NOMO-1 (cell line): ENCODE measurements around the gene OPRM1.
"Not testable (repeated sequence)": the region's sequence is repeated elsewhere in the genome, so short reads cannot be mapped to it uniquely, and the experiment has no call there.

ENCODE experiments used
- DNase-seq, 2 experiments: peaks; one replicate each; lab custom pipeline; 2025; ENCODE audit not compliant: unreplicated experiment in 2 of 2; lab: John Stamatoyannopoulos, UW

The OPRM1 gene

DNA sequence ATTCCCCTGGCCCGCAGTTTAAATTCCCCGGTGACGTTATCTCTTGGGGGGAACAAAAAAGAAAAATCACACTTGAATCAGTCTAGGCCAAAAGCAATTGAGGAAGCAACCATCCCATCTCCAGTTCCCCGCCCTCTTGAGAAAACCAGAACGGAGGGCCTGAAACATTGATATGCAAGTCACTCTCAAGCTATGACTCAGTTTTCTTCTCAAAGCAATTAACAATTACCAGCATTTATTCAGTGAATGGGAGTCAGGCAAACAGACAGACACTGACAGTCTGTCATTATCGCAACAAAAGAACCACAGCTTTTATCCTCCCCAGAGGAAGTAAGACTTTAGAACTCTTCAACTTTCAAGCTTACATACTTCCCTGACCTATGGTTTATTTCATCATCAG, 100.9 kb downstream of the OPRM1 start:
- peak; percentile 87 to 98 for DNase-seq

DNA sequence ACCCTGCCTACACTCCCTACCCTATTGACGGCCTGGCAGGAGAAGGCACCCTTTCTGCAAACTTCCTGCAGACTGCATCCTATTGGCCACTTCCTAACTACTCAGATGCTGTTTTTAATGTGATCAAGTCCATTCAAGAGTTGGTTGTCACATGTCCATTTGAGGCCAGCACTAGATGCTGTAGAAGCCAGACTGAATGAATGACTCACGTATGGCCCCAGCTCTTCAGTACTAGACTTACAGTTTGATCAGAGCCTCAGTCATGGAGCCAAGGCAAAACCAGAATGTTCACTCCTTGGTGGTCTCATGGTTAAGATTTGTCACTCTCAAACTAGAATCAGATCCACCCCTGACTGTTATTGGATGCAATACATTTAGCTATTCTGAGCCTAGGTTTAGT, 101.7 kb downstream of the OPRM1 start:
- DNase-seq: no peak

GRCh38 chr6:154143753-154144152, 104.7 kb downstream of the OPRM1 start:
- no peak for DNase-seq

DNA sequence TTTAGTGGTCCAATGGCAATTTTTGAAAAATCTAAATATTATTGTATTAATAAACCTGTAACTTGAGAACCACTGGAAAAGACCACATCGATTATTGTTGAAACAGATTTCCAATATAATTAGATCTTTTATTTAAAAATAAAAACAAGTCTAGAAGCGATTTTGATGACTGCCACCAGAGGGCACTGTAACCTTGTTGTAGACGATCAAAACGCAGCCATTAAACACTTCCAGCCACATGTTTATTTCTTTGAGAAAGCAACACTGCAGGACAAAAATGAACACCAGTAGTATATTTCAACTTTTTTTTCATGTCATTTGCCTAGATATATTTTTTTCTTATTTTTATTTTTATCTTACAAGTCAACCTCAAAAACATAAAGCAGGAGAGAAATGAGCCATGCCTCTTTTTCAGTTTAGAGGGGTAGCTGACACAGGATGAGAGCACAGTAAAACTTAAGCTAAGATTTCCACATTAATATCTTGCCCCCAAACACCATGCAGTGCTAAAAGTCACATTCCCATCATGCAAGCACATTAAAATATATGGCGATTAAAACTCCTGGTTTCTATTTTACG, 115.4 kb downstream of the OPRM1 start:
- peak; percentile 28 to 75 for DNase-seq

DNA sequence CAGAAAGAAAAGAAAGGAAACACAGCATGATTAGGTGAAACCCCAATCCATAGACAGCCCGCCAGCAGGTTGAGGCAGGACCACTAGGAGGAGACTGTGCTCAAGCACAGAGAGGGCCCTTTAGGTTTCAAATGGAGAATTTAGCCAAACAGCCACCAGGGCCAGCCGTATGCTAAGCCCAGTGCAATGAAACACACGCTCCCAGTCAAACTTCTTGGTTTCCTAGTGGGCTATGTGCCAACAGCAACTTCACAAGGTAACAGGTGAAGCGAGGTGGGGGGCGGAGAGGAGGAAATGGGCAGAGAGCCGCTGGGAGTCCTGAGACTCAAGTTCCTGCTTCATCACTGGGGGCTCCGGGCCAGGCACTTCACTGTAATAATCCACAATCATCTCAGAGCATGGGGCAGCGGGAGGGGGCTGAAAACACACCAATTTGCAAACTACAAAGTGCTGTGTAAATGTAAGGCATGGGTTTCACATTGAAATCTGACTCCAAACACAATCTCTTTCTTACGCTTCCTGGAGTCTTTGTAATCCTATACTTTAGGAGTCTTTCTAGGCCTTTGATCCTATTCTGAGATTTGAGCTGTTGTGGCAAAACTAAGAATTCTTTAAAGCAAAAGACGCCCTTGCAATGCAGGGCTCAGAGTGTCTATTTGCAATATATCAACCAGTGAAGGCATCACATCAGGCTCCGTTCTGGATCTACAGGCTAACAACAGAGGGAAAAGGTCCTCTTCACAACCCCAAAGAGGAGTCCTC, 117.3 kb downstream of the OPRM1 start:
- peak; percentile 64 to 71 for DNase-seq

DNA sequence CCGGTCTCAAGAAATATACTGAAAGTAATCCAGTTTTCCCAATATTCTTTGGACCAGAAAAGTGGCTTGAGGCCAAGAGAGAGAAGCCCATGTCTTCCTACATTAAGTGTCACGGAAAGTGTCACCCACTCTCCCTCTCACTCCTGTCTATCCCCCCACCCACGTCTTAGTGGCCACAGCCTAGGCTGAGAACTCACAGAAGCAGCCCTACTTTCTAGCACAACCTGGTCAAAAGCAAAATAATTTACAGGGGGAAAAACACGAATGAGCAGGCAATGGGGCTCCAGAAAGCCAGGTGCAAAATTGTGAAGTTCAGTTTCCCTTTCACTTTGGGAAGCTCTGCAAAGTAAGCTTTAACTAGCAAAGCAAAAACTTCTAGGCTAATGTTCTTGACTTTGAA, 118.0 kb downstream of the OPRM1 start:
- DNase-seq: peak in 1 of 2 experiments; percentile 8

DNA sequence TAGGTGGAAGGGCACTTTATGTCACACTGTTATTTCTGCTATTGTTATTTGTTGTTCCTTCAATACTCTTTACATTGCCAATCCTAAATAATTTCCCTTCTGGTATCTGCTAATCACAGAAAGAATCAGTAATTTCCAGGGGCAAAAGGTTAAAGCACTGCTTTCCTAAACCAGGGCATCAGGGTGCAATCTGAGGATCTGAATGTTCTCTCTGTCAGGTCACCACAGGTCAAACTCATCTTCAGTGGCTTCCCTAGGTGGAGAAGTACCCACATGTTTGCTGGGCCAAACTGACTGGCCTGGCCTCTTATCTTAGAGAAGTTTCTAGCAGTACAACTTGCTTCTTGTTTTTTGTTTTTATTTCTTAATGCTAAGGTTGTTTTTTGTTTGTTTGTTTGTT, 118.7 kb downstream of the OPRM1 start:
- DNase-seq: no peak

DNA sequence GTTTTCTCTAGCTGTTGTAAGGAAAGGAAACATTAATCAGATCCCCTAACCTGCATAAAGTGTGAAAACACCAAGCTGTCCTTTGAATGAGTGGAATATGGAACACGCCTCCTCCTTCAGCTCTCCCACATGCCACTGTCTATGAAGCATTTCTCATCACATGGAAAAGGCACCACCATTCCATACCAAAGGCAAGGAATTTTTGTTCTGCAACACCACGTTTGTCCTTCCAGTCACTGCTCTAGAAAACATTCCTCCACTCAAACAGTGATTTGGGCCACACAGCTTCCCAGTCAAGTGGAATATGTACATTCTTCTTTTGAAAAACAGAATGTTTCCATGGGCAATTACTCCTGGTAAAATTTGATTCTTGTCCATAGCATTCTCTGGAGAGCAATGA, 120.1 kb downstream of the OPRM1 start:
- DNase-seq: no peak

- peak; percentile 15 to 46 for DNase-seq
Measured at GRCh38 chr6:154161689-154162088, 122.6 kb downstream of the OPRM1 start.

GRCh38 chr6:154164397-154164796, 125.4 kb downstream of the OPRM1 start:
- DNase-seq: no peak

DNA sequence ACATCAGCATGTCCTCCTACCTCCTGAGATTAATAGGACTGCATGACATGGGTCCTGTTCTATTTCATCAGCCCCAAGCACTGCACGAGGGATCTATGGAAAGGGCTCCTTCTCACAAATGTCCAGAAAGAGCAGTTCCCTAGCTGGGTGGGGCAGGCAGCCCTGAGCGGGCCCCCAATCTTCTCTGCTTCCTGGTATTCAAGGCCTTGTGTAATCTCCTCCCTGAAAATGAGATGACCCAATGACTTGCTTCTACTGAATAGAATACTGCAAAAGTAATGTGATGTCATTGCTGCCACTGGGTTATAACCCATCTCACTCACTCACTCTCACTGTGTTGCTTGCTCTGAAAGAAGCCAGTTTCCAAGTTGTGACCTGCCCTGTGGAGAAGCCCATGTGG, 126.4 kb downstream of the OPRM1 start:
- DNase-seq: peak; percentile 23 to 42

GRCh38 chr6:154166140-154166539, 127.1 kb downstream of the OPRM1 start:
- DNase-seq: no peak

- DNase-seq: peak; percentile 3 to 12
Measured at GRCh38 chr6:154167126-154167525, 128.1 kb downstream of the OPRM1 start.

GRCh38 chr6:154169193-154169847, 130.3 kb downstream of the OPRM1 start:
- DNase-seq: peak; percentile 80 to 85

- peak in 1 of 2 experiments; percentile 61 for DNase-seq
Measured at GRCh38 chr6:154170106-154170505, 131.1 kb downstream of the OPRM1 start.

GRCh38 chr6:154172393-154172792, 133.4 kb downstream of the OPRM1 start:
- DNase-seq: not testable (repeated sequence)

DNA sequence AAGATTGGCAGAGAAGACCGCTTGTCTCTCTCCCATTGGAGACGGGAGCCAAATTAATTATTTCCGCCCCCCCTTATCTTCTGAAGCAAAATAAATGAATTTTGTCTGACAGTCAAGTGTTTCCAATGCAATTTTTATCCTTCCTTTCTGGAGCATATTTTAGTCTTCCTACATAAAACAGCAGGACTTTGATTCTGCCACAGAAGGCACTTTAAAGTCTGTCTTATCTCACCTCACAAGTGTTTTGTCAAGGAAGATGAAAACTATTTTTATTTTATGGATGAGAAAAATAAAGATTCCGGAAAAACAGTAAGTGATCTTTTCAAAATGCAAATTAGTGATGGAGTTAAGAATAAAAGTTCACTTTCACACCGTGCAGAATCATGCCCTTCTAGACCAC, 140.4 kb downstream of the OPRM1 start:
- no peak for DNase-seq

- no peak for DNase-seq
Measured at GRCh38 chr6:154187203-154187602, 148.2 kb downstream of the OPRM1 start.

DNA sequence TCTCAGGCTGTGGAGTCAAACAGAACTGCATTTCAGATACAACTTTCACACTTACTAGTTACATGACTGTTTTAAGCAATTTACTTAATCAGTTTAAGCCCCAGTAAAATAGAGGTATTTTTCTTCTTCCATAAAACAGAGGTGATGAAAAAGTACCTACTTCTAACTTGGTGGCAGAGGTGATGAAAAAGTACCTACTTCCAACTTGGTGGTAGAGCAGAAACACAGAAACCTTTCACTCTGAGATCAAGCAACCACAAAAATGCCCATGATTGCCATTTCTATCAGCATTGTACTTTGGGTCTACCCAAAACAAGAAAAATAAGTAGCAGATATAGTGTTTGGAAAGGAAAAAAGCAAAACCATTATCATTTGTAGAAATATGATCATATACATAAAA, 148.7 kb downstream of the OPRM1 start:
- no peak for DNase-seq

DNA sequence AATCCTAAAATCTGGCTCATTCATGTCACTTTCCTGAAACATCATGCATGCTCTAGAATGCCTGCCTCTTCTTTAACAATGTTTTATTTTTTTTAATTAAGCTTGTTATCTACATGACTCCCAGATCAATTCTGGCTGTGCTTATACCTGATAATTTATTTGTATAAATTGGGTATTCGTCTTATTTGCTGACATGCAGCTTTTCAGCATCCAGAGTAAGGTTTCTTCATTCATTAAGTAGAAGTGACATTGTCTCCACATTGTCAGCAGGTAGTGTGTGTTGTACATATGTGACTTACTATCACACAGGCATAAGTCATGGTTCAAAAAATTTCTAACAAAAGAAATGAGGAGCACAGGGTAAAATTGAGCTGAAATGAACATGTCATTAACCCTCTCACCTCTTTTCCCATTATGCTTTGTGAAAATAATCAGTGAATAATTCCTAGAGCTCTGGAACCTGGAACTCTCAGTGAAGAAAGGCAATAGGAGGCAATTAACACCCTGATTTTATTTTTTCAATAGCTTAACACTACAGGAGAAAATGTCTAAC, 157.4 kb downstream of the OPRM1 start:
- DNase-seq: no peak

DNA sequence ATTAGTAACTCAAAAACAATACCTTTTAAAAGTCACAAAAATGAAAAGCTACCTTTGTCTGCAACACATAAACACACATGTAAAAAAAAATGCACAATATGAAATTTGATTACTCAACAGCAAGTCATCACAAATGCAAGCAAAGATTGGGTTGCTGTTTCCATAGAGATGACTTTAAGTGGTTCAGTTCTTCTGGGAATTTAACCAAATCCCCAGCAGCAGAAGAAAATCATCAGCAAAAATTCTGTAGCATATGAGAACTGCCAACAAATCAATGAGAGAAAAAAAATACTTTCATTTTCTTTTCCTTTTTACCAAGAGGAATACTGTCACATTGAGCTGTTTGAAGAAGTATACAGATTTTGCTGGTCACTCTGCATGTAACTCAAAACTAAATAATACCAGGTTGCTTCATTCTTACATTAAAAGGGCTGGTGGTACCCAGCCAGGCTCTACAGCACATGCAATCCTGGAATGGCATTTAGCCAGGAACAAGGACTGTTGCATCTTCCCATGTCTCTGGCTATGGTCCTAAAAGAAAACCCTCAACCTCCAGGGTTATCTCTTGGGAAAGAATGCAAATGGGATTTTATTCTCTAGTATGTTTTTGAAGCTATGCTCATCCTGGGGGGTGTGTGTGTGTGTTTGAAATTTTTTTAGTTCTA, 158.3 kb downstream of the OPRM1 start:
- DNase-seq: no peak
